Measurements from ENCODE around the gene CORO2B.

DNA sequence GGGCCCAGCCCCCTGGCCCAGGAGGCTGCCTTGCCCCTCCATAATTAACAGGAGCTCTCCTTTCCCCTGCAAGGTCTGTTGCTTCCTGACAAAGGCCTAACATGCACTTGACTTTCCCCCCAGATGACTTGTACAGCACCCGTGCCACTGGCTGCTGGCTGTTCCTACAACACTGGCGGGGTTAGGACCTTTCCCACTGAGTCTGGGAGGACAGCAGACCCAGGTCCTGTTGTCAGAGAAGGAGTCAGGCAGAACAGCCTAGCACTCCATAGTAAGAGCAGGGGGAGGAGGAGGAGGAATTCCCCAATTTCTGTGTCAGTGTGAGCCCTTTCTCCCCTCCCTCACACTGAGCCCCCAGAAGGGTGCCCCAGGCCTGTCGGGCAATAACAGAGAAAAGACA is 99.2 kb downstream of the CORO2B start:
- TF ChIP-seq SMC3 (conservative IDR thresholded peaks at IDR 0.05; ENCODE audit: poor library complexity) (no peak), TAF1 (IDR thresholded peaks at IDR 0.05; ENCODE audit: low read depth) (no peak), MXI1 (conservative IDR thresholded peaks at IDR 0.05; ENCODE audit: poor library complexity, severe bottlenecking) (no peak), EP300 (conservative IDR thresholded peaks at IDR 0.05; ENCODE audit: poor library complexity, severe bottlenecking) (no peak), EZH2 (IDR thresholded peaks at IDR 0.05; ENCODE audit: borderline replicate concordance, insufficient read depth, low read length, poor library complexity, severe bottlenecking) (no peak), POLR2AphosphoS5 (IDR thresholded peaks at IDR 0.05) (no peak)
- TF ChIP-seq, protein P1, sequence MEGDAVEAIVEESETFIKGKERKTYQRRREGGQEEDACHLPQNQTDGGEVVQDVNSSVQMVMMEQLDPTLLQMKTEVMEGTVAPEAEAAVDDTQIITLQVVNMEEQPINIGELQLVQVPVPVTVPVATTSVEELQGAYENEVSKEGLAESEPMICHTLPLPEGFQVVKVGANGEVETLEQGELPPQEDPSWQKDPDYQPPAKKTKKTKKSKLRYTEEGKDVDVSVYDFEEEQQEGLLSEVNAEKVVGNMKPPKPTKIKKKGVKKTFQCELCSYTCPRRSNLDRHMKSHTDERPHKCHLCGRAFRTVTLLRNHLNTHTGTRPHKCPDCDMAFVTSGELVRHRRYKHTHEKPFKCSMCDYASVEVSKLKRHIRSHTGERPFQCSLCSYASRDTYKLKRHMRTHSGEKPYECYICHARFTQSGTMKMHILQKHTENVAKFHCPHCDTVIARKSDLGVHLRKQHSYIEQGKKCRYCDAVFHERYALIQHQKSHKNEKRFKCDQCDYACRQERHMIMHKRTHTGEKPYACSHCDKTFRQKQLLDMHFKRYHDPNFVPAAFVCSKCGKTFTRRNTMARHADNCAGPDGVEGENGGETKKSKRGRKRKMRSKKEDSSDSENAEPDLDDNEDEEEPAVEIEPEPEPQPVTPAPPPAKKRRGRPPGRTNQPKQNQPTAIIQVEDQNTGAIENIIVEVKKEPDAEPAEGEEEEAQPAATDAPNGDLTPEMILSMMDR (IDR thresholded peaks at IDR 0.05; ENCODE audit: poor library complexity, severe bottlenecking) = no peak

All from neural cell (in vitro differentiated cells).